HG02588 (cell line): ENCODE data around the gene RERE.
"Not testable (repeated sequence)": the region's sequence is repeated elsewhere in the genome, so short reads cannot be mapped to it uniquely, and the experiment has no call there.

Source experiments
- ATAC-seq: cut with Tn5 transposase; IDR thresholded peaks from one replicate; pipeline ENCODE4 v1.9.1; 2021; ENCODE audit warnings: mild to moderate bottlenecking, moderate library complexity; ENCODE audit not compliant: unreplicated experiment

The RERE gene

GRCh38 chr1:8463144-8463927, 354.1 kb downstream of the RERE start:
- no peak for ATAC-seq

GRCh38 chr1:8462371-8462892, 355.0 kb downstream of the RERE start:
- no peak for ATAC-seq

- ATAC-seq, result no peak
These were observed 355.9 kb downstream of the RERE start for GRCh38 chr1:8461351-8462110.

- ATAC-seq, result no peak
These were observed 356.7 kb downstream of the RERE start for GRCh38 chr1:8460784-8461183.

GRCh38 chr1:8460132-8460544, 357.3 kb downstream of the RERE start:
- no peak for ATAC-seq

- no peak for ATAC-seq
These were observed 358.8 kb downstream of the RERE start for GRCh38 chr1:8458607-8459006.

GRCh38 chr1:8457760-8458381, 359.6 kb downstream of the RERE start:
- ATAC-seq, result no peak

GRCh38 chr1:8456991-8457390, 360.4 kb downstream of the RERE start:
- no peak for ATAC-seq

- no peak for ATAC-seq
These were observed 361.0 kb downstream of the RERE start for GRCh38 chr1:8456308-8456912.

GRCh38 chr1:8455700-8456307, 361.6 kb downstream of the RERE start:
- no peak for ATAC-seq

- ATAC-seq, result no peak
These were observed 367.1 kb downstream of the RERE start for GRCh38 chr1:8450312-8450711.

GRCh38 chr1:8448911-8449661, 368.4 kb downstream of the RERE start:
- ATAC-seq, result no peak

GRCh38 chr1:8448505-8448904, 368.9 kb downstream of the RERE start:
- not testable (repeated sequence) for ATAC-seq

GRCh38 chr1:8447616-8448150, 369.8 kb downstream of the RERE start:
- no peak for ATAC-seq

- not testable (repeated sequence) for ATAC-seq
These were observed 371.3 kb downstream of the RERE start for GRCh38 chr1:8446119-8446518.

GRCh38 chr1:8443558-8444194, 373.8 kb downstream of the RERE start:
- no peak for ATAC-seq

- no peak for ATAC-seq
These were observed 376.0 kb downstream of the RERE start for GRCh38 chr1:8441426-8441825.

GRCh38 chr1:8439015-8439702, 378.3 kb downstream of the RERE start:
- no peak for ATAC-seq

- ATAC-seq, result no peak
These were observed 379.0 kb downstream of the RERE start for GRCh38 chr1:8438489-8438888.
